ENCODE results near the gene SLC7A9.
"Not testable (repeated sequence)": the region's sequence is repeated elsewhere in the genome, so short reads cannot be mapped to it uniquely, and the experiment has no call there.

SLC7A9 gene

DNA sequence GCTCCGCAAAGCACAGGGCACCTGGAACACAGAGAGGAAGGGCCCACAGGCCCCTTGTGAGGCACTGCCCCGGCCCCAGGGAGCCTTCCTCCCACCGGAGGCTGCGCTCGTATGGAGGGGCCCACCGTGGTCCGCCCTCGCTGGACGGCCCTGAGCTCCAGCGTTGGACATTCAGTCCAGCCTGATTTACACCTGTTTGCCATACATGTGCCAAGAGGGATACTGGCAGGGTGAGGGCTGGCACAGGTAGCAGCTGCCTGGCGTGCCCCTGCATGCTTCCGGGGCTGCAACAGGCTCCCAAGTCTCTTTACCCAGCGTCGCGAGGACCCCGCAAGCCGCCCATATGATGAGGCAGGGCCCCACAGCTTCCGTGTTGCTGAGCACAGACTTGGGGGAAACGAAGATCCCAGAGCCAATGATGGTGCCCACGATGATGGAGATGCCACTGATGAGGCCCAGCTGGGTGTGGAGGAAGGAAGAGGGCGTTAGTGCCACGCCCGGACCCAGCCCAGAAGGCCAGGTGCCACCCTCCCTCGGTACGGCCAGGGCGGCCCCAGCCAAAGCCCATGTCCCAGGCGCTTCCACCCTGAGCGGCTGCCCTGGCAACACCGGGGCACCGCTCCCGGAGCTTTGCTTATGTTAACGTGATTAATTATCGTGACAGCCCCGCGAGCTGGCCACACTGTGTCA, 5.1 kb downstream of the SLC7A9 start:
- DNase-seq (ENCODE audit: low spot score), result no peak

GRCh38 chr19:32863841-32864240, 5.7 kb downstream of the SLC7A9 start:
- DNase-seq (ENCODE audit: low spot score), result no peak

DNA sequence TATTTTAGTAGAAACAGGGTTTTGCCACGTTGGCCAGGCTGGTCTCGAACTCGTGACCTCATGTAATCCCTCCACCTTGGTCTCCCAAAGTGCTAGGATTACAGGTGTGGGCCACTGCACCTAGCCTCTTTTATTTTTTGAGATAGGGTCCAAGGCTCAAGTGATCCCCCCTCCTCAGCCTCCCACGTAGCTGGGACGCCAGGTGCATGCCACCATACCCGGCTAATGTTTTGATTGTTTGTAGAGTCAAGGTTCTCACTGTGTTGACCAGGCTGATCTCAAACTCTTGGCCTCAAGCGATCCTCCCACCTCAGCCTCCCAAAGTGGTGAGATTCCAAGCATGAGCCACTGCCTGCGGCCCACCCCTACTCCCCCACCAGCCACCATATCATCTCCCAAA, 6.3 kb downstream of the SLC7A9 start:
- no peak for DNase-seq (ENCODE audit: low spot score)

DNA sequence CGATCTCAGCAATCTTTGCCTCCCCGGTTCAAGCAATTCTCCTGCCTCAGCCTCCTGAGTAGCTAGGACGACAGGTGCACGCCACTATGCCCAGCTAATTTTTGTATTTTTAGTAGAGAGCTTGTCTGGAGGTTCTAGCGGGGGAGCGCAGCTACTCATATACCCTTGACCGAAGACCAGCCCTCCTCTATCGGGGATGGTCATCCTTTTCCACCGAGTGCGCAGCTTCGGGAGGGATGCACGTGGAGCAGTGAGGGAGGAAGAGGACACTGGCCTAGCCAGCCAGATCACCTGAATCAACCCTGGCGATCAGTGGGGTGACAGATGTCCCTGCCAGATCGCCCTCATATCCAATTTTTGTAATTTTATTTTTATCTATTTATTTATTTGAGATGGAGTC, 6.8 kb downstream of the SLC7A9 start:
- DNase-seq (ENCODE audit: low spot score), result no peak

GRCh38 chr19:32862173-32862572, 7.4 kb downstream of the SLC7A9 start:
- DNase-seq (ENCODE audit: low spot score), result no peak

- DNase-seq (ENCODE audit: low spot score), result no peak
Measured at GRCh38 chr19:32861596-32861995, 8.0 kb downstream of the SLC7A9 start.

GRCh38 chr19:32859591-32859990, 10.0 kb downstream of the SLC7A9 start:
- no peak for DNase-seq (ENCODE audit: low spot score)

DNA sequence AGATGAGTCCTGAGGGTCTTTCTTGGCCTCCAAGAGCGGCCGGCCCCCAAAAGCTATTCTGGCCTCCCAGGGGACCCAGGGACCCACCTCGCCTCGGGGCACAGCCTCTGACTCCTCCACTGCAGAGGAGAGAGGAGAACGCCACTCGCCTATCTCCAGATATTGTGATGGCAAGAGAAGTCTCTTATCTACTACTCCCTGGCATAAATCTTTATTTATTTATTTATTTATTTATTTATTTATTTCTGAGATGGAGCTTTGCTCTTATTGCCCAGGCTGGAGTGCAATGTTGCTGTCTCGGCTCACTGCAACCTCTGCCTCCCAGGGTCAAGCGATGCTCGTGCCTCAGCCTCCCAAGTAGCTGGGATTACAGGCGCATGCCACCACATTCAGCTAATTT, 11.0 kb downstream of the SLC7A9 start:
- DNase-seq (ENCODE audit: low spot score), result no peak

DNA sequence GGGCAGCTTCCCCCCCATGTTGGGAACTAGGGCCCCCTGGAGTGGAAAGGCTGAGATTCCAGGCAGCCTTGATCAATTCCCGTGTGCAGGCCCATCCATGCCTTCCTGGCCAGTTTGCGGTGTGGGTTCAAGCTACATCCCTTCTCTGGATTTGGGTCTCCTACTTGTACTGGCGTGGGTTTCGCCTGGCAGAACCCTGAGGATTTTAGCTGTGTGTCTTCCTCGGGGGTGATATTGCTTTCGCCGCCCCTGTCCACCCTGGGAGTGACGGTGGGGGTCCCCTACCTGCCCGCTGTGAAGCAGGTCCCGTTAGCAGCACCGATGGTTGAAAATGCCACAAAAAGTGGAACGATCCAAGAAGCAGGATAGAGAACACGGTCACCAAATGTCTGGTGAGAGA, 11.4 kb downstream of the SLC7A9 start:
- DNase-seq (ENCODE audit: low spot score), result no peak

- DNase-seq (ENCODE audit: low spot score), result no peak
Measured at GRCh38 chr19:32857584-32857983, 12.0 kb downstream of the SLC7A9 start.

DNA sequence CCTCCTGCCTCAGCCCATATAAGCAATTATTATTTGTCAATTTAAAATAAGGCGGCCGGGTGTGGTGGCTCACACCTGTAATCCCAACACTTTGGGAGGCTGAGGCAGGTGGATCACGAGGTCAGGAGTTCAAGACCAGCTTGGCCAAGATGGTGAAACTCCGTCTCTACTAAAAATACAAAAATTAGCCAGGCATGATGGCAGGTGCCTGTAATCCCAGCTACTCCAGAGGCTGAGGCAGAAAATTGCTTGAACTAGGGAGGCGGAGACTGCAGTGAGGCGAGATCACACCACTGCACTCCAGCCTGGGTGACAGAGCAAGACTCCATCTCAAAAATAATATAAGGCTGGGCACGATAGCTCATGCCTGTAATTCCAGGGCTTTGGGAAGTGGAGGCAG, 12.7 kb downstream of the SLC7A9 start:
- not testable (repeated sequence) for DNase-seq (ENCODE audit: low spot score)

GRCh38 chr19:32852216-32852615, 17.4 kb downstream of the SLC7A9 start:
- no peak for DNase-seq (ENCODE audit: low spot score)

DNA sequence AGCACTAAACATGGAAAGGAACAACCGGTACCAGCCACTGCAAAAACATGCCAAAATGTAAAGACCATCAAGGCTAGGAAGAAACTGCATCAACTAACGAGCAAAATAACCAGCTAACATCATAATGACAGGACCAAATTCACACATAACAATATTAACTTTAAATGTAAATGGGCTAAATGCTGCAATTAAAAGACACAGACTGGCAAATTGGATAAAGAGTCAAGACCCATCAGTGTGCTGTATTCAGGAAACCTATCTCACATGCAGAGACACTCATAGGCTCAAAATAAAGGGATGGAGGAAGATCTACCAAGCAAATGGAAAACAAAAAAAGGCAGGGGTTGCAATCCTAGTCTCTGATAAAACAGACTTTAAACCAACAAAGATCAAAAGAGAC, 21.5 kb downstream of the SLC7A9 start:
- DNase-seq (ENCODE audit: low spot score), result not testable (repeated sequence)

DNA sequence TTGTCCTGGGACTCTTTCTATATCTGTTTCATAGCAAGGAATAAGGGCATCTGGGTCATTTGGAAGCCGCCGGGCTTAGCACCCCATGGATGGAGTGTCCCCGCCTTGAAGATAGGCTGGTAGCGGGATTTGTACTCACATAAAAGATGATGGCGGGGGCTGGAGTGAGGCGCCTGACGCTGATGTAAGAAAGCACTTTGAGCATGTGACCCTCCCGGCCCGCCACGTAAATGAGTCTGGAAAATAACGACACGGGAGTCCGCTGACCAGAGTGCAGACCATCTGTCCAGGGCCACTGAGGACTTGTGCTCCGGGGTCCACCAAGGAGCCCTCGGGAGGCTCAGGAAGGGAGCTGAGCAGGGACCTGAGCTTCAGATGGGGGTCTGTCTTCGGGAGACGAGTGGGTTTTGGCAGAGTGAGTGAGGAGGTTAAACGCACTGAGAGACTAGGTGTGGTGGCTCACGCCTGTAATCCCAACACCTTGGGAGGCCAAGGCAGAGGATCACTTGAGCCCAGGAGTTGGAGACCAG, 25.8 kb downstream of the SLC7A9 start:
- DNase-seq (ENCODE audit: low spot score), result no peak

GRCh38 chr19:32842061-32842460, 27.5 kb downstream of the SLC7A9 start:
- DNase-seq (ENCODE audit: low spot score), result no peak

GRCh38 chr19:32837531-32837930, 32.0 kb downstream of the SLC7A9 start:
- no peak for DNase-seq (ENCODE audit: low spot score)

- DNase-seq (ENCODE audit: low spot score), result not testable (repeated sequence)
Measured at GRCh38 chr19:32833388-32833787, 36.2 kb downstream of the SLC7A9 start.

DNA sequence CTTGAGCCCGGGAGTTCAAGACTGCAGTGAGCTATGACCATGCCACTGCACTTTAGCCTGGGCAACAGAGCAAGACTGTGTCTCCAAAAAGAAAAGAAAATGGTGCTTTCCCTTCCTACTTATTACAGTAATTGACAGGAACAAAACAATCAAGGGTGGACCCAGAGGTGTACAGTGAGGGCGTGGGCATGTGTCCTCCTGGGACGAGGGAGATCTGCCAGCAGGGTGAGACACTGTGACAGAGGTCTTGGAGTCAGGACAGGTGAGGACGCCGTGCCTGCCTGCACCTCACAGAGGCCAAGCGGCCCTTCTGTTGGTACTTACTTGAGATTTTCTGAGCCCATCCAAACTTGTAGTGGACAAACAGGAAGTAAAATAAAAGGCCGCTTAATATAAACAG, 36.7 kb downstream of the SLC7A9 start:
- not testable (repeated sequence) for DNase-seq (ENCODE audit: low spot score)

DNA sequence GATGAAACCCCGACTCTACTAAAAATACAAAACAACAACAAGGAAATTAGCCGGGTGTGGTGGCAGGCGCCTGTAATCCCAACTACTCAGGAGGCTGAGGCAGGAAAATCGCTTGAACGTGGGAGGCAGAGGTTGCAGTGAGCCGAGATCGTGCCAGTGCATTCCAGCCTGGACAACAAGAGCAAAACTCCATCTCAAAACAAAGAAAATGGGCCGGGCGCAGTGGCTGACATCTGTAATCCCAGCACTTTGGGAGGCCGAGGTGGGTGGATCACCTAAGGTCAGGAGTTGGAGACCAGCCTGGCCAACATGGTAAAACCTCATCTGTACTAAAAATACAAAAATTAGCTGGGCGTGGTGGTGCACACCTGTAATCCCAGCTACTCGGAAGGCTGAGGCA, 37.5 kb downstream of the SLC7A9 start:
- not testable (repeated sequence) for DNase-seq (ENCODE audit: low spot score)

- DNase-seq (ENCODE audit: low spot score), result no peak
Measured at GRCh38 chr19:32831611-32832010, 38.0 kb downstream of the SLC7A9 start.

DNA sequence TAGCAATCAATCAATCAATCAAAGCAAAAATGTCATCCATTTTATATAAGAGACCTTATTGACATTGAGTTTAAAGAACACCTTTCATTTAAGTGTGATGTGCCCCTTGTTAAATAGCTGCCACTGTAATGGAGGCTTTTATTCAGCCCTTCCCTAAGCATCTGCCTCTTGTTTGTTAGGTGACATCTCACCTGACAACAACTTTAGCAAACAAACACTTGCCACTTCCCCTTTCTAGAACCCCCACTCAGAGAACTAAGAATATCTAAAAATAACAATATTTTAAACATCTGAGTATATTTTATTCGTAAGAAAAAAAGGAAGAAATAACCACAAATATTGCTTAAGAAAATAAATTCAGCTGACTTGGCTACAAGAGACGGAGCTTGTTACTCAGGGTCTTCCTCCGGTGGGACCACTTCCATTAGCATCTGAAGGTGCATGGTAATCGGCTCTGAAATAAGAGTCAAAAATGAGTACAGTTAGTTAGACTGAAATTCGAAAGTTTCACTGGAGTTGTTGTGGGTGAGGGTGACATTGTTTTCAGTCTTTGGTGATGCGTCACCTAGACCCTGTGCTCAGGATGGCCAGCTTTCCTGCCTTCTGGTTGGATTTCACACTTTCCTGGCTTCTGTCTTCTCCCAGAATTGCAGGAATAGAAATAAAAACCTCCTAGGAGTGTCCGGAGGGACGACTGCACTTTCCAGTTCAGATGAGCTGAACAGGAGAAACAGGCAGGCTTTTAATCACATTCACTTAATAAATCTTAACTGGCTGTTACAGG, 39.1 kb downstream of the SLC7A9 start:
- DNase-seq (ENCODE audit: low spot score), result peak; percentile 71

- DNase-seq (ENCODE audit: low spot score), result no peak
Measured at GRCh38 chr19:32829345-32829896, 40.1 kb downstream of the SLC7A9 start.
